A673 (cell line): ENCODE data around the gene TUSC7. TPM values are rescaled to one million over a fixed set of nuclear protein-coding genes. Genes with fewer than 3 reads are reported as not detected.

Experiments
- BruUV-seq: library from RNA; stranded (reverse); fragments of 400-500 nt; replicated peaks from 2 replicates; lab custom pipeline; 2021; lab: Mats Ljungman, UMichigan
- CTCF ChIA-PET: fragments of 300-600 bp; sonication (Branson Sonifier 250); formaldehyde crosslinking; loops from one replicate; lab custom pipeline; 2022; ENCODE audit warnings: antibody characterized with exemption; lab: Charles Lee
- POLR2A ChIA-PET: fragments of 300-600 bp; sonication (Branson Sonifier 250); formaldehyde crosslinking; loops from one replicate; lab custom pipeline; 2022; ENCODE audit warnings: antibody characterized with exemption; ENCODE audit not compliant: low non-redundant PET; lab: Charles Lee
- DNase-seq: peaks from one replicate; pipeline ENCODE4 v3.0.0-alpha.2; 2015; ENCODE audit warnings: low spot score
- H3K27ac ChIP-seq: fragments of 200-600 bp; sonication (generic); 2 replicates; pipeline ENCODE4 v1.5.1; 2016; ENCODE audit warnings: mixed run types, low read depth, mild to moderate bottlenecking, mixed read lengths, antibody characterized with exemption, low read length; ENCODE audit not compliant: poor library complexity, severe bottlenecking
- H3K27me3 ChIP-seq: fragments of 200-600 bp; sonication (generic); replicated peaks from 2 replicates; pipeline ENCODE4 v1.6.1; 2017; ENCODE audit warnings: mixed run types, low read depth, mild to moderate bottlenecking, mixed read lengths, antibody characterized with exemption, low read length; ENCODE audit not compliant: insufficient read depth, poor library complexity
- H3K36me3 ChIP-seq: fragments of 200-600 bp; sonication (generic); 2 replicates; pipeline ENCODE4 v1.6.1; 2016; ENCODE audit warnings: mixed run types, mild to moderate bottlenecking, mixed read lengths, antibody characterized with exemption, low read length; ENCODE audit not compliant: insufficient read depth, poor library complexity, severe bottlenecking
- H3K4me1 ChIP-seq: fragments of 200-600 bp; sonication (generic); 2 replicates; pipeline ENCODE4 v1.6.1; 2017; ENCODE audit warnings: mixed run types, mild to moderate bottlenecking, mixed read lengths, antibody characterized with exemption, low read length; ENCODE audit not compliant: insufficient read depth, poor library complexity, severe bottlenecking
- H3K4me3 ChIP-seq: fragments of 200-600 bp; sonication (generic); 2 replicates; pipeline ENCODE4 v1.5.1; 2016; ENCODE audit warnings: low read depth, mixed run types, mild to moderate bottlenecking, mixed read lengths, low read length; ENCODE audit not compliant: poor library complexity, severe bottlenecking
- H3K9me3 ChIP-seq: fragments of 200-600 bp; sonication (generic); 2 replicates; pipeline ENCODE4 v1.6.1; 2016; ENCODE audit warnings: mixed run types, low read depth, mild to moderate bottlenecking, mixed read lengths, antibody characterized with exemption, low read length; ENCODE audit not compliant: poor library complexity, severe bottlenecking
- EZH2 ChIP-seq: fragments of 200-600 bp; sonication (generic); IDR thresholded peaks from 2 replicates; pipeline ENCODE4 v1.6.1; 2017; ENCODE audit warnings: borderline replicate concordance, low read depth, mild to moderate bottlenecking, mixed read lengths, antibody characterized with exemption, low read length; ENCODE audit not compliant: poor library complexity, severe bottlenecking
- intact Hi-C: fragments of 100-400 bp; cut with micrococcal nuclease; formaldehyde crosslinking; loops from one replicate; pipeline ENCODE4 v1.10.0; 2022; ENCODE audit not compliant: unreplicated experiment
- total RNA-seq: library from RNA; stranded (reverse); gene quantifications from 2 replicates; pipeline ENCODE4 v1.2.3, GENCODE V29; 2021
- TF ChIP-seq, protein P1 (sequence below): fragments of 300-800, 200-600 bp; sonication (generic); conservative IDR thresholded peaks from 2 replicates; pipeline ENCODE4 v1.5.1; 2017; ENCODE audit warnings: low read depth, mild to moderate bottlenecking, antibody characterized with exemption, low read length, moderate library complexity, mixed read lengths

TUSC7 gene
- total RNA-seq, 1 experiment from 2014 or later = not detected

DNA sequence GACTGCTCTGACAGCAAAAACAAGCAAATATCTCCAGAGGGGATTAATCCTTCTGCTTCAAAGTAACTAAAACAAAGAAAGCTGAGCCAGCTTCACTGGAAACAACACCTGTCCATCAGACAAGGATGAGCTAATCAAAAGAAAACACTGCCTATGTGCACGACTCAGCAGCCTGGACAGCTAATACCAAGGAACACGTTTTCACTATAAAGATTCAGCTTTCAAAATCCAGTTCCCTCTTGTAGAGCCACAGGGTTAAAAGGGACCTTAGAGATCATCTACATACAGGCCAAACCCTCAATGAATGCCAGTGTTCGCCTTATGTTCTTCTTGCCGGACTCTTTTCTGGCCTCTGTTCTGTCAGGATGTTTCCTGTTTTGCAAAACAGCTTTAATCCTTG lies 6.9 kb downstream of the TUSC7 start:
- intact Hi-C loops = no loop called here
- no peak overlapping the region for H3K27ac ChIP-seq
- no TSS peak for BruUV-seq
- no peak for TF ChIP-seq EZH2
- TF ChIP-seq, protein P1, sequence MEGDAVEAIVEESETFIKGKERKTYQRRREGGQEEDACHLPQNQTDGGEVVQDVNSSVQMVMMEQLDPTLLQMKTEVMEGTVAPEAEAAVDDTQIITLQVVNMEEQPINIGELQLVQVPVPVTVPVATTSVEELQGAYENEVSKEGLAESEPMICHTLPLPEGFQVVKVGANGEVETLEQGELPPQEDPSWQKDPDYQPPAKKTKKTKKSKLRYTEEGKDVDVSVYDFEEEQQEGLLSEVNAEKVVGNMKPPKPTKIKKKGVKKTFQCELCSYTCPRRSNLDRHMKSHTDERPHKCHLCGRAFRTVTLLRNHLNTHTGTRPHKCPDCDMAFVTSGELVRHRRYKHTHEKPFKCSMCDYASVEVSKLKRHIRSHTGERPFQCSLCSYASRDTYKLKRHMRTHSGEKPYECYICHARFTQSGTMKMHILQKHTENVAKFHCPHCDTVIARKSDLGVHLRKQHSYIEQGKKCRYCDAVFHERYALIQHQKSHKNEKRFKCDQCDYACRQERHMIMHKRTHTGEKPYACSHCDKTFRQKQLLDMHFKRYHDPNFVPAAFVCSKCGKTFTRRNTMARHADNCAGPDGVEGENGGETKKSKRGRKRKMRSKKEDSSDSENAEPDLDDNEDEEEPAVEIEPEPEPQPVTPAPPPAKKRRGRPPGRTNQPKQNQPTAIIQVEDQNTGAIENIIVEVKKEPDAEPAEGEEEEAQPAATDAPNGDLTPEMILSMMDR = no peak
- no peaks in the 10 kb centered on the region for H3K27me3 ChIP-seq
- H3K9me3 ChIP-seq = no peaks in the 10 kb centered on the region
- no peaks in the 10 kb centered on the region for H3K36me3 ChIP-seq
- DNase-seq = no peak
- no peak overlapping the region for H3K4me3 ChIP-seq
- POLR2A ChIA-PET = no interaction called here
- CTCF ChIA-PET = no interaction called here
- no peaks in the 10 kb centered on the region for H3K4me1 ChIP-seq

DNA sequence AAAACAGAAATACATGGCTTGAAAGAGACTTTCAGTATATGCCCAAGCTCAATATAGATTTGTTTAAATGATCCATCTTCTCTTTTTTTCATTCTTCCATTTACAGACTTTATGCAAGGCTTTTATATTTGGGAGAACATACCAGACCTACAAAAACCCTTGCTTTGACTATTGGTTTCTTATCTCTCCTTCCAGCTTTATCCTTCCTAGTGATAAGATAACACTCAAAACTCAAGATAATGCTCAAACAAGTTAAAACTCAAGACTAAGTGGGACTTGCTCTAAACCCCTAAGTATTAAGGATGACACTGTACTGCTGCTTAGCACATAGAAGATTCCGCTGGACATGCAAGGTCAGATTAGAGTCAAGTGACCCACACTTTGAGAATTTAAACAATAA lies 8.0 kb downstream of the TUSC7 start:
- TF ChIP-seq EZH2 = no peak
- TF ChIP-seq, protein P1 = no peak
- H3K27me3 ChIP-seq = no peaks in the 10 kb centered on the region
- CTCF ChIA-PET = no interaction called here
- intact Hi-C loops = no loop called here
- no peak for DNase-seq
- no TSS peak for BruUV-seq
- no peak overlapping the region for H3K27ac ChIP-seq
- no peaks in the 10 kb centered on the region for H3K4me1 ChIP-seq
- POLR2A ChIA-PET = no interaction called here
- H3K4me3 ChIP-seq = no peak overlapping the region
- H3K36me3 ChIP-seq = no peaks in the 10 kb centered on the region
- no peaks in the 10 kb centered on the region for H3K9me3 ChIP-seq

DNA sequence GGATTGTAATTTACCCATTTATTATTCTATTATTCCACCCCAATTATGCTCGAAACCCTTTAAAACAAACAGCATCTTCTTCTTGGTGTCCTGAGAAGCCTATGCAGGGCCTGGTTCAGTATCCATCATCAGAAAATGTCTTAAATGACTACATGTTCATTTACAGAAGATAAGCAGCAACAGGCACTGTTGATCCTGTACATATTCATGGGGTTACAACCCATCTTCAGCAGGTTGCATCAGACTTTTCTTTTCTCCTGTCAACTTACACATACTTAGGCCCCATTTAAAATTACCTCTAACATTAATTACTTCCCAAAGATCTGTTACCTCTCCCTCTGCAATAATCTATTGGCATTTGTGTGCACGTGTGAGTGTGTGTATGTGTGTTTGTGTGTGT lies 18.9 kb downstream of the TUSC7 start:
- TF ChIP-seq, protein P1 = no peak
- TF ChIP-seq EZH2 = no peak
- Histone ChIP-seq H3K4me1 (no peaks in the 10 kb centered on the region), H3K27me3 (no peaks in the 10 kb centered on the region), H3K27ac (no peak overlapping the region), H3K36me3 (no peaks in the 10 kb centered on the region), H3K9me3 (no peaks in the 10 kb centered on the region), H3K4me3 (no peak overlapping the region)
- ChIA-PET CTCF (no interaction called here), POLR2A (no interaction called here)
- no TSS peak for BruUV-seq
- intact Hi-C loops = no loop called here
- no peak for DNase-seq
